HG02840 (cell line): ENCODE results near the gene GRID2.

ENCODE experiments used
- ATAC-seq: cut with Tn5 transposase; IDR thresholded peaks from one replicate; pipeline ENCODE4 v1.9.1; 2021; ENCODE audit warnings: mild to moderate bottlenecking, moderate library complexity, moderate number of reproducible peaks; ENCODE audit not compliant: unreplicated experiment, low FRiP score

Gene GRID2

DNA sequence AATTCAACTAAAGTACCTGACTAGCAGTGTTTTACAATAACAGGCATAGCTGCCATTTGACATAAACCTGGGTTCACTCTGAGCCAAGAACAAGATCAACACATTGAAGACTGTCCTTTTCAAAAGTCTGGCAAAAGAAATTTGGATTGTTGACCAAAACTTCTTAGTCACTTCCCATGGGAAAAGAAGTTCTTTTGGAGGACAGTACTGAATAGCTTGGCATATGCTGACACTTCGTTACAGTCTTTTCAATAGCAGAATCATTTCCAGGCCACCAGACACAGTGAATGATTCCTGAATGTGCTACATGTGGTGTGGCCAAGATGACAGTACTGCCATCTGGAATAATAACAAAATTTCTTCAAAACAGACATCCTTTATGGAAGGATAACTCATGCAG lies 560.3 kb downstream of the GRID2 start:
- no peak for ATAC-seq

DNA sequence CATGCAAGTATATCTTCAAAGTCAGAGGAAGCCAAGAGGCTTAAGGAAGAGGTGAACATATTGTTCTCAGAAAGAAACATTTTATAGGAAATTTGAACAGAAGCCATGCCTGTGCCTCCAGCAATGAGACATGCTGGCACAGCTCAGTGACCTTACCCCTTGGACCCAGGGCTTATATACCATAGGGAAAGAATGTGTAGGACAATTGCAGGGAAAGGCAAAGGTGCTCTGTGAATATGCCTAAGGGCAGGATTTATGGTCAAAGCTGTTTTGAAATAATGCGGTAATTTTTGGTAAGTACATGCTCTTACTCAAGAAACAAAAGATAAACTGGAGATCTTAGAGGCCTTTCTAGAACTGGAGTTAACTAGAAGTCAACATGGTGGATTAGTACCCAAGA lies 568.8 kb downstream of the GRID2 start:
- no peak for ATAC-seq

DNA sequence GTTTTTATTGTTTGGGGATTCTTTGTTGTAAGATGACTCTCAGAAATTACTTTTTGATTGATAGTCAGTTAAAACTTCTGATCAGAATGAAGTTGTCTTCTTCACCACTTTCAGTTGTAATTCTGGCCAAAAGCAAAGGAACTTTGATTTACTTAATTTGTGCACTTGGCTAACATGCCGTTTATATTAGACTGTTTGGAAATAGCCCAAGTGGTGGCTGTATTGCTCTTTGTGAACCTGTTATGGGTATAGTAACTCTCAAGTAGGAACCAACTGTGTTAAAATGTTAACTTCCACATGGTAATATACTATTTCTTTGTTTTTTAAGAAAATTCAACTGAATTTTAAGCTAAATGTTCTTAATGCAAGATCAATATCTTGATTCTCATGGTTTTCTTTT lies 581.9 kb downstream of the GRID2 start:
- ATAC-seq, result no peak

DNA sequence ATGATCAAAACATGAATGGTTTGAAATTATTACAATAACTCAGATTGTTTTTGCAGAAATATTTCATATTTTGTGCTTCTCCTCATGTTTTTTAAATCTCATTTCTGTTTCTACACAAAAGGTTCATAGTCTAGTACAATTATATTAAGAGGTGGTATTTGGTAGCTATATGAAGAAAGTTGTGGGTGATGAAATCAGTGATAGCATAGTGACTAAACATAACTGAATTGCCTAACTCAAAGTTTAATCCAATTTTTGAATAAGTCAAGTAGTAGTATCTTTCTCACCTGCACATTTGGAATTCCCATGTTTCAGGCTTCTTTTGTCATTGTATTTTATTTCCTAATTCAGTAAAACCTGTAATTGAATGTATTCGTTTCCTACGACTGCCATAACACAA lies 648.7 kb downstream of the GRID2 start:
- ATAC-seq, result no peak

DNA sequence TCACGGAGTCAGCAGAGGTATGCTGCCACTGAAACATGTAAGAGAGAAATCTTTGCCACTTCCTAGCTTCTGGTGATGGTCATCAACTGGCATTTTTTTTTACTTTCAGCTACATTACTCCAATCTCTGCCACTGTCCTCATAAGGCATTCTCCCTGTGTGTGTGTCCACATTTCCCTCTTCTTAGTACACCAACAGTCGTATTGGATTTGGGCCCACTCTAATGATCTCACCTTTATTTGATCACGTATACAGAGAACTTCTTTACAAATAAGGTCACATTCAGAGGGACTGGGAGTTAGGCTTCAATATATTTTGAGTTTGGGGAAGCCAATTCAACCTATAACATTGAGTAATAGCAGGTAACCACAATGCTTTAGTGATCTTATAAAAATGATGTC lies 649.1 kb downstream of the GRID2 start:
- no peak for ATAC-seq

DNA sequence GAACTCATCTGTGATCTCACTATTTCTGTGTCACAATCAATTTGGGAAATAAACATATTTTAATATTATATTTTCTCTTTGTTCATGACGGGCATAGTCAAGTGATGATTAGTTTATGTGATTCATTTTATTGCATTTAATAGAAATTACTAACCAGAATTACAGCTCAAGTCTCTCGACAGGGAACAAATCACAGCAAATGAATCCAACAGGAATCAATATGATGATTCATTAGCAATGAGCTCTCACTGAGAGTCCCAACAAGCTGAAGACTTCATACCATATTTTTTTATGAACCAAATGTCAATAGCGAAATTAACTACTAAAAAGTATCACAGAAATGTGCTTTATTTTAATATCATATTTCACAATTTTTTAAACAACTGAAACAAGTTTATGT lies 649.7 kb downstream of the GRID2 start:
- ATAC-seq, result no peak

DNA sequence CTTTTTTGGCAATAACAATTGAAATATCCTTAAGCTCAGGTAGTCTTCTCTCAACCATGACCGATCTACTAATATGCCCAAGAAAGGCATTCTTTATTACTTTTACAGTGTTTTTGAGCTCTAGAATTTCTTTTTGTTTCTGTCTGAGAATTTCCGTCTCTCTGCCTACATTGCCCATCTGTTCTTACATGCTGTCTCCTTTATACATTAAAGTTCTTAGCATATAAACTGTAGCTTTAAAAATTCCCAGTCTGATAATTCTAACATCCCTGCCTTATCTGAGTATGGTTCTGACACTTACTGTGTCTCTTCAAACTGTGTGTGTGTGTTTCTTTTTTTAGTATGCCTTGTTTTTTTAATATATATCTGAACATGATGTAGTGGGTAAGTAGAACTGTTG lies 658.1 kb downstream of the GRID2 start:
- ATAC-seq, result no peak

DNA sequence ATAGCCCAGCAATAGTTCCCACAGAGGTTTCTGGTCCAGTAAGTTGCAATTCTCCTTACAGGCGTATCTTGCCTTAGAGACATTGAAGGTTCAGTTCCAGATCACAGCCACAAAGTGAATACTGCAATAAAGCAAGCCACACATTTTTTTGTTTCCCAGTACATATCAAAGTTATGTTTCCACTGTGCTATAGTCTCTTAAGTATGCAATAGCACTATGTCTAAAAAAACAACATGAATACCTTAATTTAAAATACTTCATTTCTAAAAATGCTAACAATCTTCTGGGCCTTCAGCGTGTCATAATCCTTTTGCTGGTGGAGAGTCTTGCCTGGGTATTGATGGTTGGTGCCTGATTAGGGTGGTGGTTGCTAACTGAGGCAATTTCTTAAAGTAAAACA lies 659.1 kb downstream of the GRID2 start:
- no peak for ATAC-seq

DNA sequence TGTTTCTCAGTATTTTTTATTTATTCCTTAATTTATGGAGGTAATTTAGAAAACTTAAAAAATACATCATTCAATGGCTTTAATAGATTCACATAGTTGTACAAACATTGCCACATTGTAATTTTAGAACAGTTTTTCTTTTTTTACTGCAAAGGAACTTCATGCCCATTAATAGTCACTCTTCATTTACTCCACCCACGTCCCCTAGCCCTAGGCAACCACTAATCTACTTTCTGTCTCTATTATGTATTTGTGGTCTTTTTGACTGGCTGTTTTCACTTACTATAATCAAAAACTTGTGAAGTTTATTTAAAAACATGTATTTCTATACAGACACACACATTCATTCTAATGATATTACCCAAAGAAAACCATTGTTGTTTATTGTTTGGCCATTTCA lies 664.8 kb downstream of the GRID2 start:
- no peak for ATAC-seq

DNA sequence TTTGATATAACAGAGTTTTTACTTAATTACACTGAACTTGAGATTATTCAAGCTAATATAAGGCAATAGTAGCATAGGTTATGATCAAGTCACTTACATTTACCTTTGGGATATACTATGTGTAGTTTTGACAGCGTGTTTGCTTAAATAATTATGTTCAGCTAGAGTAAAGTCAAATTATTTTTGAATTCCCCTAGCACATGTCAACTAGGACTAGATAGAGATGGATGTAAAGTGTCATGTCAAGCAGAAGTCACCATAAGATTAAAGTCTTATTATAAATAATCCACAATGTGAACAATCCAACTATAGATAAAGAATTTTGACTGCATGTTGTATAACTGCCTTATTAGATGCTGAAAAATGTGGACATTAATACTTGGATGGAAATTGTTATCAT lies 665.2 kb downstream of the GRID2 start:
- ATAC-seq, result no peak

DNA sequence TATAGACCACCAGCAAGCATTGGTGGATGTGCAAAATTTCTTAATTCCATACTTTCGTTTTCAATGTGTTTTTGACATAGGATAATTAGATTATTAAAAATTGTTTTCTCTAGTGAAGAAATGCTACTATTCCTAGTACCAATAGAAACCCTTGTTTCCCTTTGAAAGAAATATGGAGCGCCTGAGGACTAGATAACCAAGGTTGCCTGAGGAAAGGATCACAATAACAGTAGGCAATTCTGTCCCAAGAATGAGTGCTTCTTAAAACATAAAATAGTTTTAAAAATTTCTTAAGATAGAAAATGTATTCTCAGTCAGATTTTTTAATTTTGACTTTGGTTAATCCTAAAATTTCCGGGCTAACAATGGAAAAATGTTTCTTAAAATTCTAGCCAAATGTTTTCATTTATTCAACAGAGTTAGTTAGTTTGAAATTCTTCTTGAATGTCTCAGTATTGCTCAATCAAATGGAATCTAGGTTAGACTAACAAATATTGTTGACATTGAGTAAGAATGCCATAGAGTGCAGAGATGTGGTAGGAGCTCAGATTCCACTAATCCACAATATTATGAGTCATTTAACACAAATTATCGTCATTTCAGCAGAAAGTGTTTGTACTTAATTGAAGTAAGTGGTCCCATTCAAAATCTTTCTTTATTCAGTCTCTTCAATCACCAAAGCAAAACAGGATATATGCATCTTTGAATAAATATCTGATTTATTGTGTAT lies 666.0 kb downstream of the GRID2 start:
- no peak for ATAC-seq

DNA sequence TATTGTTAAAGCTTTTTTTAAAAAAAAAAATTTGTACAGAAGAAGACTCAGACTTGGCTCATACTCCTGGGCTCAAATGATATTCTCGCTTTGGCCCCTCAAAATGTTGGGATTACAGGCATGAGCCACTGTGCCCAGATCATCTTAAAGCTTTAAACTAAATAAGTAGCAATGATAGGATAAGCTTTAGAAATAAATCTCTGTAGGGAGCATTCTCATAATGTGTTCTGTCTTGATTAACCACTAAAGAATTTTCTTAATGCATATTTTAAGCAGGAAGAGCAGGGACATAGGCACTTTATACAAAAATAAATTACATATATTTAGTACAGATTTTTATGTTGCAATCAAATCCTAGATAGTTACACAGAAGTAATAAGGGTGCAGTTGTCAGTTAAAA lies 667.2 kb downstream of the GRID2 start:
- ATAC-seq, result no peak

DNA sequence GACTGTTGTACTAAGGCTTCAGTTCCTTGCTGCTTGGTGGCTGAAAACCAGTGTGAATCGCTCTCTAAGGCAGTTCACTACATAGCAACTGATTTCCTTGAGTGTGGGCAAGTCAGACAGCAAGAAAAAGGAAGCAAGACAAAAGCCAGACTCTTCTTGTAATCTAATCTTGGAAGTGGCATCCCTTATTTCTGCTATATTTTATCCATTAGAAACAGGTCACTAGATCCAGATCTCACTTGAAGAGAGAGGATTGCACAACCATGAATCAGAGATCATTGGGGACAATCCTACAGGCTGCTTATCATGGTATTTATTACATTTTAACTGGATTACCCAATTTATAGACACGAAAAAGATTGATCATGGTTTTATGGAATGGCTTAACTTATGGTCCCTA lies 684.5 kb downstream of the GRID2 start:
- ATAC-seq, result no peak

DNA sequence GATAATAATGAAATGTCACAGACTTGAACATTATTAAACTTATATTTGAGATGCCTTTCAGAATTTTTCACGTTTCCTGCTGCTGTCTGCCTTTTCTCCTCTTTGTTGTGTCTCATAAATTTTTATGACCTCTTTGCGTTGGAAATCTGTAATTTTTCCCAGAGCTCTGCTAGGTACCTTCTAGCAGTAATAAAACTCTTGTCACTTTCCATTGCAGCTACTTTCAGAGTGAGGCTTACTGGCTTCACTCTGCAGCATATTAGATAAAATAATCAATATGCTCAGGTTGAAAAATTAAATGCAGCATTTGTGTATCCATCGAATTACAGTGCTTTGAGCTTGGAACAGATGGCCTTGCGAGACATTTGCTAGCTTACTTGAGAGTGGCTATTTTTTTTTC lies 689.0 kb downstream of the GRID2 start:
- ATAC-seq, result no peak

DNA sequence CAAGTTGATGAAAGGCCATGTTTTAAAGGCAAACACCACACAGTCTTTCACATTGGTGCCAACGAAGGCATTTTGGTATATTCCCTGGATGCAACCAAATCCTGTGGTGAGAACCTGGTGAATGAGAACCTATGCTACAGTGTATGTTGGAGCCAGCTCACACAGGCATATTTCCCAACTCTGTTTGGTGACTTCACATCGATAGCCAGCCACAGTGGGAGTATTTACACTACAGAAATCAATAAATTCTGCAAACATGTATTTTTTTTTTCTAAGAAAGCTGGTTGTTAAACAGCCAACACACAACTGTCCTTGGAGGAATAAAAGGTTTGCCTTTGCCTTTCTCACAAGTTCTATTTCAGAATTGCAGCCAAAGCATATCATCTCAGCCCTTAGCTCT lies 691.0 kb downstream of the GRID2 start:
- ATAC-seq, result no peak

DNA sequence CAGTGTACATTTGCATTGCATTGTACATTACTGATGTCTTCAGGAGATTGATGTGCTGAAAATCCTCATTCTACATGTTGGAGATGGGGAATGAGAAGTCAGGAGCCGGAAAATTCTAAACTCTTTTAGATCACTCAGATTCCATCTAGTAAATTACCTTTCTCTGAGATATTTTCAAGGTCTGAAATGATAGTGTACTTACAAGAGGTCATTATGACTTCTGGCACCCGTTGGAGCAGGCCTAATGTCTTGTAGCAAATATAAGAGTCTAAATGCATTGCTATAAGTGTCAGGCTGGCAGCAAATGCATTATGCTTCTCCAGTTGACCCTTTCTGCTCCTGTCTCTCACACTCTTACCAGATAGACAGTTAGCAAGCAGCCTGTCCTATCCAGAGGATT lies 692.8 kb downstream of the GRID2 start:
- ATAC-seq, result no peak

DNA sequence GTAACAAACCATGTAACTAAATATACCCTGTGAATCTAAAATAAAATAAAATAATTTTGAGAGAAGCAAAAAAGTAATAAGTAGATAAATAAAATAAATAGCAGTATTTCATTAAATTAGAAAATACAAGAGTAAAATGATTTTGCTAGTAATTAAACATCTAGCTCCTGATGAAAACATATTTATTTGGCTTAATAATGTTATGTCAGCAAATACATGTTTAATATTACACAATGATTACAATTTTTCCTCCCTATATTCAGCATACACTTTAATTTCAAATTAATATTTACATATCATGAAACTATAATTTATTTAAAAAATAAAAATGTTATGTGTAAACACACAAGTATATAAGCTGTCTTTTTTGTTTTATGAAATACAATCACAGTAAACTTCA lies 697.1 kb downstream of the GRID2 start:
- no peak for ATAC-seq

DNA sequence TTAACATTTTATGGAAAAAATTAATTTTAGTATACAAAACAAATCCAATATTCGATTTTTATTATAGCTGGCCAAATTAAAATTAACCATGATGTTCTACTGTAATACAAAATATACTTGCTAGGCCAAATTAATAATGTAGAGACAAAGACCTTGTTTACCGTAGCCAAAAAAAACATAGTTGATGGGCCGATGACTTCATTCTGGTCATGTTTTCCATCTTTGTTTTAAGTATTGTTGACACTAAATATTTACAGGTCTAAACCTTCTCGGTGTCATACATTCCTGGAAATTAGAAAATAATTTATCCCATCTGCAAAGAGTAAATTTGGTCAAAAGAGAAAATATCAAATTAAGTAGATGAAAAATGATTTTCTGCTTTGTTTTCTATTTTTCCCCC lies 698.5 kb downstream of the GRID2 start:
- ATAC-seq, result no peak

DNA sequence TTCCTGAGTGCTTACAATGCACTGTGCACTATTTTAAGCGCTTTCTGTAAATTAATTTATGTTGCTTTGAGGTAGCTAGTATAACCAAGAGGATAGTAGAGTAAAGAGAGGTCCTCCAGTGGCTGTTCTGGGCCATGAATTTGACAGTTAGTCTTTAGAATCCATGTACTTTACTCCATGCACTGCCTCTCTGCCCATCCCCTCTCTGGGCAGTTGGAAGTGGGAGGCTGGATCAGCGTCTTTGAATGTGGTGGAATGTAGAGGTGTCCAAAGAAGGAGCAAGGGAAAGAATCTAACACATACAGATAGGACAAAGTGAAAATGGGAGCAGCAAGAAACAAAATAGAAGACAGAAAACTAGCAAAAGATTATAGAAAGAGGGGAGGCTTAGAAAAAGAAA lies 712.6 kb downstream of the GRID2 start:
- ATAC-seq, result no peak

DNA sequence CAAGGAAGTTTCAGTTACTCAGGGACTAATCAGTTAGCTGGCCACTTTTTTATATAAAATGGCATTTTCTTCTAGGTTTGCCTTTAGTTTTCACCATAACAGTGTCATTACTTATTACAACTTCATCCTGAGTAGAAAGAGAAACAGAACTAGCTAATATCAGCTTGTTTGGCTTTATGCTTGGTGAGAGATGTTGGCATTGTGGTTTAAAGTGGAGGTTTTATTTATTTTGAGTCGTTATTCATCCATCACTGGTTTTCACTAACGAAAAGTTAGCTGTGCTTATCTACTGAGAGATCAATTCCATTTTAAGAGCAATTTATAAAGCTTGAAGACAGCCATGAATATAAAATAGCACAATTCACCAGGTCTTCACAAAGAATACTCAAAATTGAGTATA lies 714.5 kb downstream of the GRID2 start:
- no peak for ATAC-seq

DNA sequence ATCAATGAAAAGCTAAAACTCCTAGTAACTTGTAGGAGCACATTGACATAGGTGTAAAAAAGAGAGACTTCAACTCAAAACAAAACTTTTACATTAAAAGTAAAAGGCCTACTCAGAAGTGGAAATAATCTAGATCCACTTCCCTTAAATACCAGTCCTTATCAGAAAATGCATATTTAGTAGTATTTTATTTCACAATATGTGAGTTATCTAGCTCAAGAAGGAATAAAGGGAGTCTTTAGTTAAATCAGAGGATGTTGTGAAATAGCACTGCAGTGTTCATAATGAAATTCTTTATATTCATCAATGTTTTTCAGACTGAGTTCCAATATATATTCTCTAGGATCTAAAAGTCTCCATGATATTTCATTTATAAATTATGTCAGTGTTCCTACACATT lies 715.0 kb downstream of the GRID2 start:
- no peak for ATAC-seq

DNA sequence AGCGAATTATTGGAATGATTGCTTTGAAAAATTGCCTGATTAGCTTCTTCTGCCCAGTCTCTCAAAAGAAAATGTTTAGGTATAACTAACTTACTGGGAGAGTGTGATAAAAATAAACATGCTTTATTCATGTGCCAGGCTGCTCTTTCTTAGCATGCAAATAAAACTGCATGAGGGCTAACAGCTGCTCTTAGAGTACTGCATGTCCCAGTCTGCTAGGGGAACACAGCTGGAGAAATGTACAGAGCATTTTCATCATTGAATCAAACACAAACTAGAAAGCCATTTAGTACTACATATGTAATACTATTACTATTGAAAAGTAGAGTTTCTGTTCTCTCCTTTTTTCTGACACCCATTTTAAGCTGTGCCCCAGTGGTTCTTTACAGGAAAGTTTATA lies 726.0 kb downstream of the GRID2 start:
- no peak for ATAC-seq

DNA sequence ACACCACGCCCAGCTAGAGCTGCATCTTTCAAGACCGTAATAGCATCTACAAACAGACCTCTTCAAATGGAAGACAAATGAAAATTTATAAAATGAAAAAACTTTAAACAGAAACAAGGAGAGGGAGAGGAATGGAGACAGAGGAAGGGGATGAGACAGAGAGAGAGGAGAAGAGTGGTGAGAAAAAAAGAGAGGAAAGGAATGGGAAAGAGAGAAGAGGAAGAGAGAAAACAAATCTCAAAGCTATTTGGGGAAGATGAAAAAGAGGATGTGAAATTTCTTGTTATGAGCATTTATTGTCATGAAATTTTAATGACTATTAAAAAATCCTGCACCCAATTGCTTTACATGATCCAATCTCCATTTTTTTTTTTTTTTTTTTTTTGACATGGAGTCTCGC lies 726.9 kb downstream of the GRID2 start:
- no peak for ATAC-seq
